OCI-LY1 (cell line): ENCODE data around the gene HDAC10.

Experiments
- EZH2 ChIP-seq: fragments of 200-600 bp; sonication (generic), shearing (Covaris generic); IDR thresholded peaks from 2 replicates; pipeline ENCODE4 v1.8.0; 2017; ENCODE audit warnings: borderline replicate concordance, mixed run types, mild to moderate bottlenecking, antibody characterized with exemption, low read length, moderate library complexity, mixed read lengths
- TF ChIP-seq, protein P1 (sequence below): fragments of 200-600 bp; sonication (generic), shearing (Covaris generic); IDR thresholded peaks from 2 replicates; pipeline ENCODE4 v1.5.1; 2017; ENCODE audit warnings: mild to moderate bottlenecking, antibody characterized with exemption, low read length, moderate library complexity, mixed read lengths

DNA sequence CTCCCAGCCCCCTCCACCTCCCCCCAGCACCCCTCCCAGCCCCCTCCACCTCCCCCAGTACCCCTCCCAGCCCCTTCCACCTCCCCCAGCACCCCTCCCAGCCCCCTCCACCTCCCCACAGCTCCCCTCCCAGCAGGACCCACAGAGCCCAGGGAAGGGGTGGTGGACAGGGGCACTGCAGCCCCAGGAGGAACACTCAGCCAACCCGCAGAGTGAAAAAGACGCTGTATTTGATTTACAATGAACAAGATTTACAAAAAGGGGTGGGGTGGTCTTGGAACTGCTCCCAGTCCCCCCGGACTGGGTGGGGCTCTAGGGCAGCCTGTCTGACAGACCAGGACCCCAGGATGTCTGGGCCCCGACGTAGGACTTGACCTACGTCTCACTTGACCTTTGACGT, 23.7 kb upstream of the HDAC10 start:
- TF ChIP-seq, protein P1, sequence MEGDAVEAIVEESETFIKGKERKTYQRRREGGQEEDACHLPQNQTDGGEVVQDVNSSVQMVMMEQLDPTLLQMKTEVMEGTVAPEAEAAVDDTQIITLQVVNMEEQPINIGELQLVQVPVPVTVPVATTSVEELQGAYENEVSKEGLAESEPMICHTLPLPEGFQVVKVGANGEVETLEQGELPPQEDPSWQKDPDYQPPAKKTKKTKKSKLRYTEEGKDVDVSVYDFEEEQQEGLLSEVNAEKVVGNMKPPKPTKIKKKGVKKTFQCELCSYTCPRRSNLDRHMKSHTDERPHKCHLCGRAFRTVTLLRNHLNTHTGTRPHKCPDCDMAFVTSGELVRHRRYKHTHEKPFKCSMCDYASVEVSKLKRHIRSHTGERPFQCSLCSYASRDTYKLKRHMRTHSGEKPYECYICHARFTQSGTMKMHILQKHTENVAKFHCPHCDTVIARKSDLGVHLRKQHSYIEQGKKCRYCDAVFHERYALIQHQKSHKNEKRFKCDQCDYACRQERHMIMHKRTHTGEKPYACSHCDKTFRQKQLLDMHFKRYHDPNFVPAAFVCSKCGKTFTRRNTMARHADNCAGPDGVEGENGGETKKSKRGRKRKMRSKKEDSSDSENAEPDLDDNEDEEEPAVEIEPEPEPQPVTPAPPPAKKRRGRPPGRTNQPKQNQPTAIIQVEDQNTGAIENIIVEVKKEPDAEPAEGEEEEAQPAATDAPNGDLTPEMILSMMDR = no peak
- TF ChIP-seq EZH2 = no peak
